NCI-H1048 (cell line): Measurements from ENCODE around the gene C20orf204.

Experiments used
- DNase-seq: peaks from one replicate; lab custom pipeline; 2025; lab: John Stamatoyannopoulos, UW

Gene C20orf204

DNA sequence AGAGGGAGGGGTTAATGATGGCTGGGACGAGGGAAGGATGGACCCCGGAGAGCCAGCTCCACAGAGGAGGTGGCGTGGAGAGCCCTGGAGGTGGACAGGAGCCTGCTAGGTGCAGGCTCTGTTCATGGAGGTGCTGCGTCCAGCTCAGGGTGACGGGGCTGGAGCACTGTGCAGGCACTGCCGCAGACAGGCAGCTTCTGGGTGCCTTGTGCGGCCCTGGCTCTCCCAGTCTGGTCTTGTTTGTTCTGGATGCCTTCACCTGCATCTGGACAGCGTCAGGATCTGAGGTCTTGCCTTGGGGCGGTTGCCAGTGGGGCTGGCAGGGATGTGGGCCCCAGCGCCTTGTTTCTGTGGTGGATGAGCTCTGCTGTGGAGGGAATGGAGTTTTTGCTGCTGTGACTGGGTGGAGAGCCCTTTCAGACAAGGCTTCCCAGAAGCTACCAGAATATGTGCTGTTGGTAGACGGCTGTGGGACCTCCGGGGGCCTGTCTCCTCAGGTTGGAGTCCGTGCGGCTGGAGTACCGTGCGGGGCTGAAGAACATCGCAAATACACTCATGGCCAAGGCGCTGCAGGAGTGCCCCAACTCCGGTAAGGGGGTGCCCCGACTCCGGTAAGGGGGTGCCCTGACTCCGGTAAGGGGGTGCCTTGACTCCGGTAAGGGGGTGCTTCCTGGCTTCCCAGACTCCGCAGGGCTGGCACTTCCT lies 7.8 kb upstream of the C20orf204 start:
- no peak for DNase-seq

DNA sequence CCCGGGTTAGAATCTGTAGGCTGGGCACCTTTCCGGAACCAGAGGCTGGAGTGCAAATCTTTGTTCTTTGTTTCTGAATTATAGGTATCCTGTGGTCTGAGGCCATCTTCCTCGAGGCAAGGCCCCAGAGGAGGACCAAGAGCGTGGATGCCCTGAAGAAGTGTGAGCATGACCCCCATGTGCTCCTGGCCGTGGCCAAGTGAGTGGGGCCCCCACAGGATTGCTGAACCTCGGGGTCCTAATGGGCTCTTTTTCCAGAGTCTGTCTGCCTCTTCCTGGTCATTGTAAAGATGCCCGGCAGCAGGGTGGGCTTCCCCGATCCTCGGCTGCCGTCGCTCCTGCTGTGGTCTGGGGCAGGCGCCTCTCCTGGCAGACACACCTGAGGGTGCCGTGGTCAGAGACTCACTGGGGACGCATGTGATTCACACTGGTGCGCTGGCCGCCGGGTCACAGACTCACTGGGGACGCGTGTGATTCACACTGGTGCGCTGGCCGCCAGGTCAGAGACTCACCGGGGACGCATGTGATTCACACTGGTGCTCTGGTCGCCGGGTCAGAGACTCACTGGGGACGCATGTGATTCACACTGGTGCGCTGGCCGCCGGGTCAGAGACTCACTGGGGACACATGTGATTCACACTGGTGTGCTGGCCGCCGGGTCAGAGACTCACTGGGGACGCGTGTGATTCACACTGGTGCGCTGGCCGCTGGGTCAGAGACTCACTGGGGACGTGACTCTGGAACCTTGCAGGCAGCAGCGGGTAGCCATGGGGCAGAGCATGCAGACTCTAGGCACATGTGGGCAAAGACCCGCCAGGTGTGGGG lies 6.5 kb upstream of the C20orf204 start:
- no peak for DNase-seq

DNA sequence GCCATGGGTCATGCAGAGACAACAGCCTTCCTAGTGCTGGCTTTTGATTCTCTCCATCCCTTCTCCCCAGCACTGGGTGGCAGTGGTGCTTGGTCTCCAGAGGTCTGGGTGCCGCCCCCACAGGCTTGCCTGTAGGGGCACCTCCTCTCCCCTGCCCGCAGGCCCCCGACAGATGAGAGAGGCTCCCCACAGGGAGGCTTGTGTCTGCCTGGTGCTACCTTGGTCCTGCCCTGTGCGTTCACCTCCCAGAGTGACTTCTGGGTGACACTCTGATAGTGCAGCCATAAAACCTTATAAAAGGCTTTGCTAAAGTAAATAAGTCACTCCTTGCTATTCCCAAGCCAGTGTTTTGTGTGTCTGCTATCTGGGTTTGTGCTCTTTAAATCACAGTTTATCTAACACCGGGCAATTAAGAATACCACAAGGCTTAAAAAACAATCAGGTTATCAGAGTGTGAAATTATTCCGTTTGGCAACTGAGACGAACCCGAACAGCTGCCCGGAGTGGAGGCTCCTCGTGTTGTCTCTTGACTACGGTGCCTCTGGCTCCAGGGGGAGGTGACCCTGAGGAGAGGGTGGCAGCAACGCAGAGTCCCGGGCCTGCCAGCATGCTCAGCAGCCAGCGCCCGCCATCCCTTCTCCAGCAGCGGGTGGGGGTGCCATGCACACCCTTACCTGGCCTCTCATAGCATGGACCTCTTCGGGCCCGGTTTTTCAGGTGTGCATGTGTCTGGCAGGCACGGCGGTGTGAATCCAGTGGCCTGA lies 5.4 kb upstream of the C20orf204 start:
- no peak for DNase-seq

DNA sequence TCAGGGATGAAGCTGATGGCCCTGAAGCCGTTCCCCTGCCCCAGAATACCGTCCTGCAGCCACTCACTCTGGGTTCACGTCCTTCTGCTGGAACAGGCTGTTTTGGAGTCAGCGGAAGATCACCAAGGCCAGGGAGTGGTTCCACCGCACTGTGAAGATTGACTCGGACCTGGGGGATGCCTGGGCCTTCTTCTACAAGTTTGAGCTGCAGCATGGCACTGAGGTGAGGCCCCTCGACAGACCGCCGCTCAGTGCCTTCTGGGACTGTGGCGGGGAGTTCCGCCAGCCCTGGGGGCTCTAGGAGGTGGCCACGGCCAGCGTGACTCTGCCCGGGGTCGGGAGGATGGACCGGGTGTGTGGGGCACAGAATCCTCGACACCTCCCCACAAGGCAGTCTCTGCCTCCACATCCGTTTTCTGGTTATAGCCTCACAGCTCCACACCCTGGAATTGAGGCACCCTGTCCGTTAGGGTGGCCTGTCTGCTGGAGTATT lies 4.1 kb upstream of the C20orf204 start:
- DNase-seq: no peak

DNA sequence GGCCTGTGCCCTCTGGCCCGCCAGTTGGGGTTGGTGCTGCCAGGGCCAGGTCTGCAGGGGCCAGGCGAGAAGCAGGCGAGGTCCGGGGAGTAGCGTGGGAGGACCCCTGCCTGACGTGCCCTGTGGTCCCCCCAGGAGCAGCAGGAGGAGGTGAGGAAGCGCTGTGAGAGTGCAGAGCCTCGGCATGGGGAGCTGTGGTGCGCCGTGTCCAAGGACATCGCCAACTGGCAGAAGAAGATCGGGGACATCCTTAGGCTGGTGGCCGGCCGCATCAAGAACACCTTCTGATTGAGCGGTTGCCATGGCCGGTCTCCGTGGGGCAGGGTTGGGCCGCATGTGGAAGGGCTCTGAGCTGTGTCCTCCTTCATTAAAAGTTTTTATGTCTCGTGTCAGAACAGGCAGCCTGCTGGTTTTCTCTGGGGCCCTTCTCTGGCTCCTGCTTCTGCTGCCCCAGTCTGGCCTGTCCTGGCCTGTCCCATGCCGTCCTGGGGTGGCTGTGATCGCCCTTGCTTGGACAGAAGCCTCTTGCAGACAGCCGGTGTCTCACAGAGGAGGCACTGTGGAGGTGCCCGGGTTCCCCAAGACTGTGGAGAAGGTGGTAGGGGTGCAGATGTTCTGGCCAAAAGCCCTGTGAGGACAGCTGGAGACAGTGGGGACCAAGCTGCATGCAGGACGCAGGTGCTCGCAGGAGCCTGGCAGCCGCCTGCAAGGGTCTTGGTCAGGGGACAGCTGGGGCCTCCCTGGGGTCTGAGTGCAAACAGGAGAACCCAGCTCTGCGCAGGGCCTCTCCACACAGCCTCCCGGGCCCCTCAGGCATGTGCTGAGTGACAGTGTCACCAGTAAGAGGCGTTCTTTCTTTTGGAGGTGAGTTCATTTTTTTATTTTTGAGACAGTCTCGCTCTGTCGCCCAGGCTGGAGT lies 3.0 kb upstream of the C20orf204 start:
- DNase-seq: no peak

DNA sequence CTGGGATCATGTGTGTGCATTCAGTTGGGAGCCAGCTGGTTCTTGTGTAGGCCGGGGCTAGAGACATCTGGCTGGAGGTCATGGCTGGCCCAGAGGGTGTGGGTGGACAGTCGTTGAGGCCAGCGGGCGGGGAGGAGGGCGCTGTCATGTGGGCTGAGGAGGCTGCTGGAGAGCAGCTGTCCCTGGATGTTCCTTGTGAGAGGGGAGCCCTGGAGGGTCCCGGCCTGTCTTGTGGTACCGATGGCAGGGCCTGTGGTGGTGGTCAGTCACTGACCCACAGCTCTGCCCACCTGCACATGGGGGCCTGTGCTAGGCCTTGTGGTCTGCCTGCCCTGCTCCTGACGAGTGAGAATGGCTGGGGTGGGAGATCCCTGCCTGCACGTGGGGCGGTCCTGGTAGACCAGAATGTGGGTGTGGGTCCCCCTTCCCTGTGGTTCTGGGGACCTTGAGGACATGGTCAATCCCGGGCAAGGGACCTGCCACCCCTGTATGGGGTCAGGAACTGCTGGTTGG lies 1.9 kb upstream of the C20orf204 start:
- DNase-seq: no peak

DNA sequence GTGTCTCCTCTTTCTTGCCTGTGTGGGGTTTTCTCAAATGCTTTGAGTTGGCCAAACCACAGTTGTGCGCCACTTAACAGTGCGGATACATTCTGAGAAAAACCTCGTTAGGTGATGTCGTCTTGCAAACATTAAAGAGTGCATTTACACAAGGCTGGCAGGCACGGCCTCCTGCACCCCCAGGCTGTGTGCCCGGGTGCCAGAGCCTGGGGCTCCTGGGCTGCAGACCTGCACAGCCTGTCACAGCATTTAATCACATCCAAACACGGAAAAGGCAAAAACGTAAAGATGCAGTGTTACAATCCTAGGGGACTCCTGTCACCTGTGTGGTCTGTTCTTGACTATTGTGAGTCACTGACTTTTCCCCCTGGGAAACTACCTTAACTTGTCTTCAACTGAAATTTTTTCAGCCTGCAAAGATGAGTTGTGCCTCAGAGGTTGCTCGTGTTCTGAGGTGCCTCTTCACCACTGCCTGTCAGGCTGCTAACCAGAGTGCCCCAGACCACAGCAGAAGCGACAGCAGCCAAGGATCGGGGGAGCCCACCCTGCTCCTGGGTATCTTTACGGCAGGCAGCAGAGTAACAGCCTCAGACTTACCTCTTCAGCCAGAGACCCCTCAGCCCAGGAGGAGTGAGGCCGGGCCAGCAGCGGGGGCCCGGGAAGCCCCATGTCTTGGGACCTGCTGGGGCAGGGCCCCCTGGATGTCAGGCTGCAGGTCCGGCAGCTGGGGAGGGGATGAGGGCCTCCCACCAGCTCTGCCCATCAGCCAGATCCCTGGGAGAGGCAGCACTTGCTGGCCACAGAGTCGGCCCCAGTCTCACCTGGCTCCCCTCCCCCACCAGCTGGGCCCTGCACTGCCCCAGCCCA lies 683 bp upstream of the C20orf204 start:
- no peak for DNase-seq

DNA sequence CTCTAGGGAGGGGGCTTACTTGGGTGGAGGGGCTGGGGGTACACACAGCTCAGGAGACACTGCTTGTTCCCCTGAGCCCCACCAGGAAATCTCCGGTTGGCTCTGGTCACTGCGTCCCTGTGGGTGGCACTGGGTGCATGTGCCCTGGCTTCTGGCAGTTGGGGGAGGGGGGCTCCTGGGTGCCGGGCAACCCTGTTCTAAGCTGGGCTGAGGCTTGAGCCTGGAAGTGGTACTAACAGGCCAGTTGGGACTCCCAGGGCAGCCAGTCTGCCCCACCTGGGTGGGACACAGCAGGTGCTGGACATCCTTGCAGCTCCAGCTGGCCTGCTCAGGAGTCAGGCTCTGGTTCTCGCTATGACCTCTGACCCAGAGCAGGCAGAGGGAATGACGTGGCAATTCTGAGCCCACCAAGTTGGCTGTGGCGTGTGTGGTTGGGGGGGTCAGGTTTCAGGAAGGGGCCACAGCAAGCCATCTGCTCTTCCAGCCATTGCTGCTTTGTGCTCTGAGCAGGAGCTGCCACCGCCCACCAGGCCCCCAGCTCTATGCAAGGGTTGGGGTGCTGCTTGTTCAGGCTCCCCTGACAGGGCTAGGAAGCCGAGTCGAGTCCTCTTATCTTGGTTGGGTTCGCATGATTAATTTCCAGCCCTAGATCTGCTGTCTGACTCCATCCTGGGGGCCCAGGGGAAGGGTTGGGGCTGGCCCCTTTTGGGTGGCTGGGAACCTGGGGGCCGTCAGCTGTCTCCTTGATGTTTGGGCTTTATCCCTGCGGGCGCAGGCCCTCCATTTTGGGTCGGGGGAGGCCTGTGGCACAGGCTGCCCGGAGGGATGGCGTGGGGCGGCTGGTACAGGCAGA lies 590 bp downstream of the C20orf204 start:
- no peak for DNase-seq

DNA sequence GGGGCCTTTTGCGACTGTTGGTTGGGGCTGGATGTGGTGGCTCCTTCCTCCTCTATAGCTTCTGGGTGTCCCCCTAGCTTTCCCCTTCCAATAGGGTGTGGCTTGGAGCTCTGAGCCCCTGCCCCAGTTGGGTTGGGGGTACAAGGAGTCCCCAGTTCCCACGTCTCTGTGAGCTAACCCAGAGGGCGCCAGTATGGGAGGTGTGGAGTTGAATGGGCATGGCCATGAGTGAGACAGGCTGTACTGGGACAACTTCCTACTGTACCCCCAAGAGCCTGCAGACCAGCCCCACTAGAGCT lies 1.2 kb downstream of the C20orf204 start:
- no peak for DNase-seq

DNA sequence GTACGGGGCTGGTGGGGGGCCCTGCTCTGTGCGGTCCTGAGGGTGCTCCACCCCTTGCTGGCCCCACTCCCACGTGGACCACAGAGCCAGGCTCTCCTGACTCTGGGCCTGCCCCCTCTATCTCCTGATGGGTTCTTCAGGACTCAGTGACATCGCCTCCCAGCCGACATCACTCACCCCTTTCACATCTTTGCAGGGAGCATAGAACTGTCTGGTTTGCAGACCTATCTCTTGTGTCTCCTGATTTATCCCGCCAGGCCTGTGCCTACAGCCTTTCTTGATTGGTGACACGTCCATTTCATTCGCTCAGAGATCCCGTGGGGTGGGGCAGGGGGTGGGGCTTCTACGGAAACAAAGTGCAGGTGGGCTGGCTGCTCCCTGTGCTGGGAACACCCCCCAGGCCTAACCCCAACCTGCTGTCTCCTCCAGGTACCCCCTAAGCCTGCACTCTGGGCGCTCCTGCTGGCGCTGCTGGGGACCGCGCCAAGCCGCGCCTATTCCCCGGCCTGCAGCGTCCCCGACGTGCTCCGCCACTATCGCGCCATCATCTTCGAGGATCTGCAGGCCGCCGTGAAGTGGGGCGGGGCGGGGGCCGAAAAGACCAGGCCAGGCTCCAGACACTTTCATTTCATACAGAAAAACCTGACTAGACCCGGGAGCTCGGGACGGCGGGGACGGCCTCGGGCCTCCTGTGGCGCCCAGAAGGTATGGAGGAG lies 1.7 kb downstream of the C20orf204 start:
- DNase-seq: no peak

DNA sequence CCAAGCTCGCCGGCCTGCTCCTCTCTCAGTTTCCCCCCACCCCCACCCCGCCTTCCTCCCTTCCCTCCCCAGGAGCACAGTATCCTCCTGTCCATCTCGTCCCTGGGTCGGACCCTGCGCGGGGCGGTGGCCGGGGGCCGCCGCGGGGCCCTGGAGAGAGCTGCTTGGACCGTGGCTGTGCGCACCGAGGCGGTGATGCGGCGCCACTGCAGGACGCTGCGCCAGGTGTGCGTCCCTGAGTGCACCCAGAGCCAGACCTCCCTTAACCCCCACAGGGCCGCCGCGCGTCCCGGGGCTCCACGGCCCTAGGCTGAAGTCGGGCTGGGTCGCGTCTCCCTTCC lies 2.2 kb downstream of the C20orf204 start:
- no peak for DNase-seq

DNA sequence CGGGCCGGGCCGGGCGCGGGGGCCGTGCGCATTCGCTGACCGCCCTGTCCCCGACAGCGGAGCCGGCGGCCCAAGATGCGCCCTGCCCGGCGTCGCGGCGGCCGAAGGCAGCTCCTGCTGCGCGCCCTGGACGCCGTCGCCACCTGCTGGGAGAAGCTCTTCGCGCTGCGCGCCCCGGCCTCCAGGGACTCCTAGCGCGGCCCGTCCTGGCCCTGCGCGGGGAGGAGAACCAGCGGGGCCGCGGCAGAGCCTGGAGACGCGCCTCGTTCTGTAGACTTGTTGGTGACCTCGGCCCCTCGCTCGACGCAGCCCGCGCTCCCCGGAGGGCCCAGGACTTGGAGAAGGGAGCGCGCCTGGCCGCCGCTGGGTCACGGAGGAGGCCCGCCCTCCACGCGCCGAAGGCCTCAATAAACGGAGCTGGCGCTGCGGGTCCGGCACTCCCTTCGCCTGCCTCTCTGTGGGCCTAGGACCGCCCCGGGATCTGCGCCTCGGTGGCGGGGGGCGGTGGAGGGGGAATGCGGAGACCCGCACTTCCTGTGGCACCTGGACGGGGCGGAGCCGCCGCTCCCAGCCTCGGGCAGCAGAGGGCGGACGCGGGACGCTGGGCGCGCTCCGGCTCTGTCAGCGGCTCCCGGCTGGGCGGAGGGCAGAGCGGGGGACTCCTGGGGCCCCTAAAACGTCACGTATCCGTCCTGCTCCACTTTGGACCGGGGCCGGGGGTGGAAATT lies 2.7 kb downstream of the C20orf204 start:
- DNase-seq: no peak

DNA sequence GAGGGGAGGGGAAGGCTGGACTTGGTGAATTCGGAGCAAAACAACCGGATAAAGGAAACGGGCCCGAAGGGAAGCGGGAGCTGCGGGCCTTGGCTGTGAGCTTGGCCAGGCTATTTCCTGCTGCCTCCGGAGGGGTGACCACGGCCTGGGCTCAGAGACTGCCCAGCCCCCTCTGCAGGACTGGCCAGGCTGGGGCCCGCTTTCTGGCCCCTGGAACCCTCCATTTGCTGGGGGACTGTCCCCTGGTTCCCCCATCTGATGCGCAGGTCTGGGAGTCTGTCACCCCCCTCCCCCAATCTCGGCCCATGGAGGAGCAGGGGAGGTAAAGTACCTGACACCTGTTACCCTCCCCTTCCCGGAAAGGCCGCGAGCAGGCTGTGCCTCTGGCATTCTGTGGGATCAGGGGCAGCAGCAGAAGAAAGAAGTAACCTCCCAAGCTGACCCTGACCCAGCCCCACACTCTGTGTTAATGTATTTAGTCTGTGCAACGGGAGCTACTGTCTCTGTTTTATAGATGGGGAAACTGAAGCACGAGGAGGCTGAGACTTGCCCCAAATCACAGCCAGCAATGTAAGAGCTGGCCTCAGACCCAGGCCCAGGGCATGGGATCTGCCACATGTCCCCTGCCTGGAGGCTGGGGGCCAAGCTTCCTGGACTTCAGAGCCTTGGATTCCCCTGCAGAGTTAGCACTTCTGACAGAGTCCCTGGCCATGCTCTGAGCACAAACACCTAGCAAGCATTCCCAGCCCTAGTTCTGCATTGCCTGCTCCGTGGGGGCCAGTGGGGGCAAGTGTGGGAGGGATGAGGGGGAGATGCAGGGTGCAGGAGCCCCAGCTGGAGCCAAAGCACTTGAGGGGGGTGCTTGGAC lies 3.5 kb downstream of the C20orf204 start:
- DNase-seq: no peak

DNA sequence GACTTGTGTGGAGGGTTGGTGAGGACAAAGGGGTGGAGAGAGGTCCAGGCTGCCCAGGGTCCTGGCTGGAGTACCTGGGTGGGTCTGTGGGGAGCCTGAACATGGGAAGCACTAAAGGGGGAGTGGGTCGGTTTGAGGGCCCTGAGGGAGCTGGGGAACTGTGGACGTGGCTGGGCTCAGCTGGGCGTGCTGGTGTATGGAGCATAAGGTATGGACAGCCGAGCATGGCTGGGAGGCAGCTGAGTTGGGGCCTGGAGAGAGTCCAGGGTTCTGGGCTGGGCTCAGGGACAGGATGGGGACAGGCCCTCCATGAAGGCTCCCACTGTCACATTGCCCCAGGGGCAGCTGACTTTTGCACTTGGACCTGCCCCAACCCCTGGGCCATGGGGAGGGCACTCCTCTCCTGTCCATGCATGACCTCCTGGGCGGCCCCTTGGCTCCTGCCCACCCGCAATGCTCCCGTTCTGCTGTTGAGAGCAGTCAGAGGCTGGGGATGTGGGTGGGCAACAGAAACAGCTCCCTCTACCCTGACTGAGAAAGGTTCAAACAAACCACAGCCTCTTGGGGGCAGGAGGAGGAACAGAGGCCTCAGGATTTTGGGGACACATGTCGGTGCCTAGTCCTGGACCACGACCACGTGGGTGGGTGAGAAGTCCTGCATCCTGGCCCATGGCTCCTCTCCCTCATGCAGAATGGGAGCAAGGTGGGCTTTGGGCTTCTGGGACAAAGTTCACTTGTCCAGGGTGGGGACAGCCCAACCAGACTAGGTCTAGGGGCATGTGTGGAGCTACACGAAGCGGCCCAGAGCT lies 4.5 kb downstream of the C20orf204 start:
- DNase-seq: no peak

DNA sequence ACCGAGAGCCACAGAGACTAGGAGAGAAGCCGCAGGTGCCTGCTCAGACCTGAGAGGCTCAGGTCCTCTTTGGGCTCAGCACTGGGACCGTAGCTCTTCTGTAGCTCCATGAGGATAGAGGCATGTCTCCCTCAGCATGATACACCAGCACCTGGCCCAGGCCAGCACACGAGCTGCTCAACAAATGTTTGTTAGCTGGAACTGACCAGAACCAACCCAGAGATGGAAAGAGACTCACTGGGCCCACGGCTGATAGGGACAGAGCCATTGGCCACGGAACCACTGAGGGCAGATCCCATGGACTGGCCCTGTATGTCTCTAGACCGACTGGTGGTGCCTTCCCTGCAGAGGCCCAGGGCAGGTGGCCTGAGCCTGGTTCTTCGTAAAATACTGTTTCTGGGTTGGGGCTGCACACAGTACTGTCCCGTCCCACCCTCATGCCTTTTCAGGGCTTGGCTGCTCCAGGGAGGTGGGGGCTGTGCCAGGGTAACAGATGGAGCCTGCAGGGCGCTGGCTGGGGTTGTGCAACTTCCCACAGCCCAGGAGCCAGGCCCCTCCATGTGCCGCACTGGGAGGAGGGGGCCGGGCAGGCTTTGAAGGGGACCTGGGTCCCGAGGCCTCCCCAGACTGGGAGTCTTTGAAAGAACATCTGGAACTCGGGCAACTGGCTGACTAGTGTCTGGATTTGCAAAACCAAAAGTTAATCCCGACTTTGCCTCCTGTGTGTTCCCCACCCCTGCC lies 5.2 kb downstream of the C20orf204 start:
- no peak for DNase-seq

DNA sequence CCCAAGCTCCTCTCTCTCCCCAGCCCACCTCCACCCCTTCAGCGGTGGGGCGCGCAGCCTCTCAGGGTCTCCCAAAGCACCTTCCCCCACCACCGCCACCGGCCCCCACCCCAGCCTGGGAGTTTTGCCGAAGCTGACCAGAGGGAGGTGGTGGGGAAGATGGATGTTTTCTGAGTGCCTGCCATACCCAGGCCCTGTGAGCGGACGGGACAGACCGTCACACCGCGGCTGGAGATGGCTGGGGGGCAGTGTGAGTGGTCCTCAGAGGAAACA lies 5.7 kb downstream of the C20orf204 start:
- DNase-seq: no peak
